GM12875 (cell line): ENCODE measurements around the gene CCDC24.

Experiments
- H3K4me3 ChIP-seq: one replicate; pipeline ENCODE4 v1.5.1; 2011; ENCODE audit warnings: low read depth, low read length, control low read depth
- TF ChIP-seq, protein P1 (sequence below): IDR thresholded peaks from 2 replicates; pipeline ENCODE4 v1.5.1; 2011; ENCODE audit warnings: low read depth, mild to moderate bottlenecking, control low read depth, inconsistent platforms, low read length, moderate library complexity, borderline replicate concordance; ENCODE audit not compliant: insufficient read depth

Gene CCDC24

DNA sequence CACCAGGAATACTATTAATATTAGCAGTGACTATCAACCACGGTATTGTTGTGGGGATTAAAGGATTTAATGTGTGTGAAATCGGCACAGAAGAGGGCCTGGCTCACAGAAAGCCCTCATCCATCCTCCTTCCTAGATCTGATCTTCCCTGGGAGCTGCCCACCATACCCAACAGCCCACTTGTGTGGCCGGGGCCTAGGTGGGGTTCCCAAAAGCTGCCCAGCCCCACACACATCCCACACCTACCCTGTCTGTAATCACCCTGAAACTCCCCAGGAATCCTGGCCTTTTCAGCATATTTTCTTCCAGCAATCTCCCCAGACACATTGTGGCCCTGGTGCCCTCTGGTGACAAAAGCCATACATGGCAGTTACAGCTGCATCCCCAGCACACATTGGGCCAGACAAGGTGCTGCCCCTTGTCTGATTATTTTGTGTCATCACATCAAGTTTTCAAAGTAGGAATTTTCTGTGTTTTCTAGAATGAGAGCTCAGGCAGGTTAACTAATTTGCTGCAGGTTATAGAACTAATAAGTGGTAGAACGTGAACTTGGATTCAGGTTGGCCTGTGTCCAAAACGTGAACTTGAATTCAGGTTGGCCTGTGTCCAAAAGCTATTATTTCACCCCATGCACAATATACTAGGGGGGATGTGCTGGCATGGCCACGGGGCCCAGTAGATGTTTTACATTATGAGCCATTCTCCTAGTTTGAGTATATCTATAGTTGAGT lies 45.2 kb downstream of the CCDC24 start:
- no peak overlapping the region for H3K4me3 ChIP-seq
- TF ChIP-seq, protein P1, sequence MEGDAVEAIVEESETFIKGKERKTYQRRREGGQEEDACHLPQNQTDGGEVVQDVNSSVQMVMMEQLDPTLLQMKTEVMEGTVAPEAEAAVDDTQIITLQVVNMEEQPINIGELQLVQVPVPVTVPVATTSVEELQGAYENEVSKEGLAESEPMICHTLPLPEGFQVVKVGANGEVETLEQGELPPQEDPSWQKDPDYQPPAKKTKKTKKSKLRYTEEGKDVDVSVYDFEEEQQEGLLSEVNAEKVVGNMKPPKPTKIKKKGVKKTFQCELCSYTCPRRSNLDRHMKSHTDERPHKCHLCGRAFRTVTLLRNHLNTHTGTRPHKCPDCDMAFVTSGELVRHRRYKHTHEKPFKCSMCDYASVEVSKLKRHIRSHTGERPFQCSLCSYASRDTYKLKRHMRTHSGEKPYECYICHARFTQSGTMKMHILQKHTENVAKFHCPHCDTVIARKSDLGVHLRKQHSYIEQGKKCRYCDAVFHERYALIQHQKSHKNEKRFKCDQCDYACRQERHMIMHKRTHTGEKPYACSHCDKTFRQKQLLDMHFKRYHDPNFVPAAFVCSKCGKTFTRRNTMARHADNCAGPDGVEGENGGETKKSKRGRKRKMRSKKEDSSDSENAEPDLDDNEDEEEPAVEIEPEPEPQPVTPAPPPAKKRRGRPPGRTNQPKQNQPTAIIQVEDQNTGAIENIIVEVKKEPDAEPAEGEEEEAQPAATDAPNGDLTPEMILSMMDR = peak; percentile 83

DNA sequence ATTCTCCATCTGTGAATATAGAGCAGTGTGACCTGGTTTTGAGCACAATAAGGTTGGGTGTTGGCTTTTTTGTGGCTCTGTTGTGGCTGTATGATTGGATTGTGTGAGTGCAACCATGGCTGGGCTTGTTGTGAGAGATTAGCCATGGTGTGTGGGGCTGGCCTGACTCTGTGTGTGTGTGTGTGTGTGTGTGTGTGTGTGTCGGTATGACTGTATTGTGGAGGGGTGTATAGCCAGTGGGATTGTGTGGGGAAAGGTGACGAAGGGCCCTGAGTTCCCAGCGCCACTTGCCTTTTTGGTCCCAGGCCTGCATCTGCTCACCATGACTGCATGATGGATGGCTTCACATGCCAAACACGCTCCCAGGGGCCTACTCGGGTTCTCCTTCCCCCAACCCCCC lies 45.8 kb downstream of the CCDC24 start:
- TF ChIP-seq, protein P1 = no peak
- H3K4me3 ChIP-seq = no peak overlapping the region

DNA sequence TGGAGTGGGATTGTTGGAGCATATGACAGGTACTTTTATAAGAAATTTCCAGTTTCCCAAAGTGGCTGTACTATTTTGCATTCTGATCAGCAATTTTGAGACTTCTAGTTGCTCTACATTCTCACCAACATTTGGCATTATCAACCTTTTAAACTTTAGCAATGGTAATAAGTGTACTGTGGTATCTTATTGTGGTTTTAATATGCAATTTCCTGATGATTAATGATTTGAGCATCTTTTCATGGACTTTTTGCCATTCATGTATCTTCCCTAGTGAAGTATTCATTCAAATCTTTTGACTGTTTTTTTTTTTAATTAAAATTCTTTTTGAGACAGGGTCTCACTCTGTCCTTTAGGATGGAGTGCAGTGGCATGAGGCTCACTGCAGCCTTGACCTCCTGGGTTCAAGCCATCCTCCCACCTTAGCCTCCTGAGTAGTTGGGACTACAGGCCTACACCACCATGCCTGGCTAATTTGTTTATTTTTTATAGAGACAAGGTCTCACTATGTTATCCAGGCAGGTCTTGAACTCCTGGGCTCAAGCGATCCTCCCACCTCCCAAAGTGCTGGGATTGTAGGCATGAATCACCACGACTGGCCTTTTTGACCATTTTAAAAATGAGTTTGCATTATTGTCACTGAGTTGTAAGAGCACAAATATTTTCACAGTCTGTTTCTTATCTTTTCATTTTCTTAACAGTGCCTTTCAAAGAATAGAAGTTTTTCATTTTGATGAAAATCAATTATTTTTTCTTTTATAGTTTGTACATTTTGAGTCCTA lies 47.7 kb downstream of the CCDC24 start:
- no peak overlapping the region for H3K4me3 ChIP-seq
- TF ChIP-seq, protein P1 = no peak

DNA sequence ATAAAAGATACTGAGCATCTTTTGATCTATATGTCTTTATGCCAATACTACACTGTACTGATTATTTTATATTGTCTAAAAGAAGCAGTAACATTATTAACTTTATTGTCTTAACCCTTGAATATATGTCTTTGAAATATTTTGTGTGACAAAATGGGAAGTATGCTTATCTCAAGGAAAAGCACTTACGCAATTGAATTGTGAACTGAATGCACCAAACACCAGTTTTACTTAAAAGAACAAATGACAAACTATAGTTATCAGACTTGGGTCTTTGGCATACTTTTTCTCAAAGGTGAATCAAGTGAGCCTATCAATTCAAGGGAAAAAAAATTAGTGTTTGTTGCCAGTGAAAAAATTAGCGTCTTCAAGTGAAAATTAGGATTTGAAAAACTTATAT lies 49.0 kb downstream of the CCDC24 start:
- TF ChIP-seq, protein P1 = no peak
- no peak overlapping the region for H3K4me3 ChIP-seq

DNA sequence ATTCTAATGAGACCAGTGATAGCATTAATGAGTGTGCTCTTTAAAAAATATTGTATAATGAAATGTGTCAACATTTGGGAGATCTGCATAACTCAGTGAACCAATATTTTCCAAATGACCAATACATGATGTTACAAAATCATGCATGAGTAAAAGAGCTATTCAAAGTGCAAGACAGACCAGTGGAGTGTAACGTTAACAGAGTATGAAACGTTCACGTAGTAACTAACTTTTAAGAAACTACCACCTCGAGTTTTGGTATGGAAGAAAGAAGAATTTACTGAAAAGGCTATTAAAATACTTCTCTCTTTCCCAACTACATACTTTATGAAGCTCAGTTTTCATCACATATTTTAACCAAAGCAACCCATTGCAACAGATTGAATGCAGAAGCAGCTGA lies 49.4 kb downstream of the CCDC24 start:
- no peak overlapping the region for H3K4me3 ChIP-seq
- TF ChIP-seq, protein P1 = no peak

DNA sequence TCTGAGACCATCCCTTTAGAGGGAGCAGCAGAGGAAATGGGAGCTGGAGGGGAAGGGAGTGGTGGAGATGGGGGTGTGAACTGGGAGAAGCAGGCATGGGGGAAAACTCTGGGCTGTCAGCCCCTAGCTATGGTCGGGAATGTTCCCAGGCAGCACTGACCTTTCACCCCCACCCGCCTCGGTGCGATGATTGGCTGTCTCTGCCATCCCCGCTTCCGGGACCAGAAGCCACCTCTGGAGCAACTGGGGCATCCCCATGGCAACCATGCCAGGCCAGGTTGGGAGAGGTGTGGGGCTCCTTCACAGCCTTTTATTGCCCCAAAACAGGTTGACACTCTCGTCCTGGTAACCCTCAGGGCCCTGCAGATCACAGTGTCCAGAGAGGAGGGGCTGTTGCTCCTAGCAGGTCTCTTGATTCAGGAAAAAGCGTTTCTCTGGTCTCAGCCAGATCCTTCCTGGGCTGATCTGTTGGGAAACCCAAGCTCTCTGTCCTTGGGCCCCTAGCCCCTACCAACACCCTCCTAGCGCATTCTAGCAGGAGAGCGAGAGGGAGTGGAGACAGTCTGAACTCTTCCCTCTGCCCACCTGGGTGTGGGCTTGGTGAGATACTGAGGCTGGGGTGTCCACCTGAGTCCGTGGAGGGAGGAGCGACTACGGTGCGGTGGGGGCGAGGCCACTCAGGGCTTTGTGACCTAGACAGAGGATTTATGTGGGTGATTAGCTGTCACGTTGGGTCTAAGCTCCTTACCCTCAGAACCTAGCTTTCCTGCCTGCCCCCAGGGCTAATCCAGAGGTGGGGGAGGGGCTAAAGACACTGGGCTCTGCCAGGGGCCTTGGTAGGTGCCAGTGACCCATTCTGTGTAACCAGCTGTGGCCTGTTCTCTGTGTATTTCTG lies 52.0 kb downstream of the CCDC24 start:
- TF ChIP-seq, protein P1 = no peak
- no peak overlapping the region for H3K4me3 ChIP-seq
